Stimulated activated CD4-positive, alpha-beta T cell treated with anti-CD3 and anti-CD28 coated beads, Interleukin-2, amount 100 ng/mL, for 48 hours (primary cell): Measurements from ENCODE around the gene KLRC3.
"Not testable (repeated sequence)": the region's sequence is repeated elsewhere in the genome, so short reads cannot be mapped to it uniquely, and the experiment has no call there.

Experiments used
- DNase-seq, 2 donors: peaks; one replicate each; pipeline ENCODE4 v3.0.0-alpha.2; 2020

KLRC3 gene

DNA sequence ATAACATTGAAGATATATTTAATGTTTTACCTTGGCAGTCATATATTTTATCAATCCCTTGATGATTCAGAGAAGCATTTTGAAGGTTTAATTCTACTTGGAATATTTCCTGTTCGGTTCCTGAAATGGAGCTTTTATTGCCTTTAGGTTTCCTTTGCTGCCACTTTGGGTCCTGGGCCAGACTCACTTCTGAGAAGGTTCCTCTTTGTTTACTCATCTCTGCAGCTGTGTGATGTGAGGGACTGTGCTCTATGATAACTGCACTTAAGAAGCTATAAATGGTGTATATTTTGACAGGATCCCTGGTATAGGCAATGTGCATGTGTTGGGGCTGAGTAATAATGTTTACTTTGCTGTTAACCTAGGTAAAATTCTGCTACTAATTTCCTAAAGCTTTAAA is at the start of gene KLRC3:
Gene KLRC3 (minus strand): TSS at position 262 of the 400 bp plus-strand sequence. CDS start 45 bp downstream, at position 217.
- DNase-seq, result not testable (repeated sequence)

DNA sequence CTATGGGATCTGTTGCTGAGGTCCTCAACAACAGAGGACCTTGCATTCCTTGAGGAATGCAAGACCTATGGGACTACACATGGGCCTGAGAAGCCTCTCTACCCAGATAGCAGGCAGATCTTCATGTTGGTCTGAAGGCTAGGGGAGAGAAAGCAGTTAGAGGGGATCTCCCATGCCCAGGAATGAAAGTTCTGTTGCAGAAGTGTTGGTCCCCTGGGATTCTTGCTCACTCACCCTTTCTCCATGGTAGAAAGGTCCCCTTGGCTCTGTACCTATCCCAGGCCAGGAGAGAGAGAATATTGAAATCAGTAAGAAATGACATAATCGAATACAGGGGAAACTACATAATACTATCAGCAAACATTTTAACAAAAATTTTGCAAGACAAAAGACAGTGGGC is 49.3 kb upstream of the KLRC3 start:
- DNase-seq, result no peak

DNA sequence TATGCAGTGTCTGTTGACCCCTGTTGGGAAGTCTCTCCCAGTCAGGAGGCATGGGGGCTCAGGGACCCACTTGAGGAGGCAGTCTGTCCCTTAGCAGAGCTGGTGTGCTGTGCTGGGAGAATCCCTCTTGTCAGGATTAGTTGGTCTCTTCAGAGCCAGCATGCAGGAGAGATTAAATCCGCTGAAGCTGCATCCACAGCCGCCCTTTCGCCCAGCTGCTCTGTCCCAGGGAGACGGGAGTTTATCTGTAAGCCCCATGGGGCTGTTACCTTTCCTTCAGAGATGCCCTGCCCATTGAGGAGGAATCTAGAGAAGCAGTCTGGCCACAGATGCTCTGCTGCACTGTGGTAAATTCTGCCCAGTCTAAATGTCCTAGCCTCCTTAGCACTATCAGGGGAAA is 45.9 kb upstream of the KLRC3 start:
- no peak for DNase-seq

DNA sequence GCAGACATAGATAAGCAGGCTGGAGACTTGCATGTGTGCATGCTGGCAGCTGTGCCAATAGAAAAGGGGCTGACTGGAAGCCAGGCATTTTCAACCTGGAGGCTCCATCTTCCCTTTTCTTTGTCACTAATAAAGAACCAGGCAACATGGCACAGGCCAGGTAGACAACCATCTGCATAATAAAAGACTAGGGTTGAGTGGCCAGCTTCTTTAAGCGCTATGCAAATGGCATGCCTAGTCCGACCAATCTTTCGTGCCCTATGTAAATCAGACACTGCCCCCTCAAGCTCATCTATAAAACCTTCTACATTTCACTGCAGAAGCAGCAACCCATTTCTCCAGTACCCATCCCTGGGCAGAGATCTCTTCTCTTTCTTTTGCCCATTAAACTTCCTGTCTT is 37.4 kb upstream of the KLRC3 start:
- DNase-seq, result no peak

DNA sequence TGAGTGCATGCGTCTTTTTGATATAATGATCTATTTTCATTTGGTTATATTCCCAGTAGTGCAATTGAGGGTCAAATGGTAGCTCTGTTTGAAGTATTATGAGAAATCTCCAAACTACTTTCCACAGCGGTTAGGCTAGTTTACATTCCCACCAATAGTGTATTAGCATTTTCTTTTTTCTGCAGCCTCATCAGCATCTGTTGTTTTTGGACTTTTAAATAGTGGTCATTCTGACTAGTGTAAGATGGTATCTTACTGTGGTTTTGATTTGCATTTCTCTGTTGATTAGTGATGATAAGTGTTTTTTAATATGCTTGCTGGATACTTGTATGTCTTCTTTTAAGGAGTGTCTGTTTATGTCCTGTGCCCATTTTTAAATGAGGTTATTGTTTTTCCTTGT is 36.5 kb upstream of the KLRC3 start:
- no peak for DNase-seq

DNA sequence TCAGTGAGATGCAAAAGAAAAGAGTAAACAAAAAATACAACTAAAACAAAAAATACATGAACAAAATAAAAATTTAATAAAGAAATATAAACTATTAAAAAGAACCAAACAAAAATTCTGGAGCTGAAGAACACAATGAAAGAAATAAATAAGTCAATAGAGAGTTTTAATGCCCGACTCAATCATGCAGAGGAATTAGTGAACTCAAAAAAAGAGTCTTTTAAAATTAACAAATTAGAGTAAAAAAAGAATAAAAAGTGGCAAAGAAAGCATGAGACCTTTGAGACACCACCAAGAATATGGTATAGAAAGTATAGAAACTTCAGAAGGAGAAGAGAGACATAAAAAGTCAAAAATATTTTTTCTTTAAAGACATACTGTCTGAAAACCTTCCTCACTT is 35.4 kb upstream of the KLRC3 start:
- no peak for DNase-seq

DNA sequence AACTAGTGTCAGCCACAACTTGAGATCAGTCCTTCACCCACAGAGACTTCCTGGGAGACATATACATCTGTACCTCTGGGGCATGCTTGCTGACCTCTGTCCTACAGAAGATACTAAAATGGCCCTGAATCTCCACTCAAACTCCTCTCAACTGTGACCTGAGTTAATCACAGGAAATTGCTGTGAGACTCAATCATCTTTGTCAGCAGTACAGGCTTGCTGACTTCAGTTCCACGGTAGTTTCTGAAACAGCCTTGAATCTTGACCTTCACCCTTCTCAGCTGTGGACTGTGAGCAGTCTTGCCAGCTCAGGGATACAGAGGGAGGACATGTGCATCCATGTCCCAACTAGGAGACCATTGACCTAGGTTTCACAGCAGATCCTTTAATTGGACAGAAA is 34.1 kb upstream of the KLRC3 start:
- no peak for DNase-seq

DNA sequence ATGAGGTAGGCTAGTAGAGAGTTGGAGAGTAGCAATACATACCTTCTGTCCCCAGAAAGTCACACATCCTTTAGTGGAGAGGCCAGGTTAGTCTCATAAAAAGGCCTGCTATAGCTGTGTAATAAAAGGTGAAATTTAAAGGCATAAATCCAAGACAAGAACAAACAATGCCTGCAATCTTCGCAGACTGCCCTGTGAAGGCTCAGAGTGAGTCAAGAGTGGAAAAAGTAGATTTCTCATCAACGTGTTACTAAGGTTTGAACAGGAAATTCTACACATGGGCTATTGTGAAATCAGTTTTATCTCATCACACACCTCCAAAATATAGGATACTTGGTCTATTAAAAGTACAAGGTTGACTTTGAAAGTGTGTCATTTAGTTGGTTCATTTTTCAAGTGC is 32.8 kb upstream of the KLRC3 start, which contains the start of gene KLRC1:
Gene KLRC1 (minus strand): TSS at position 222 of the 400 bp plus-strand sequence. CDS start 2,221 bp downstream, outside the sequence.
- no peak for DNase-seq

DNA sequence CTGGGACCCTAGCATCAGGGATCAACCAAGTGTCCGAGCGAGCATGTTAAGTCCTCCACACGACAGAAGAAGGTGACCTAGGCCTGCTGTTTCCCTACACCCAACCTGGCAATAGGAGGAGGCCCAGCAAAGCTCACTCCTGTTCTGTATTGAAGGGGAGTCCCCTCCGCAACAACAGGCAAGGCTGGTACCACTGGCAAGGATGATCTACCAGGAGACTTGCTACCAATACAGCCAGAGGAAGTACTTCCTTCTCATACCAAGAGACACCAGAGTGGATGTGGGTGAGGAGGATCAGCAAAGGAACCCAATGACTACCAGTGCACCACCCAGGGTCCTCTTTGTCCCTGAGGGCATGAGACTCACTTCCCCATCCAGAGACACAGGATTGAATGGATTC is 27.8 kb upstream of the KLRC3 start:
- DNase-seq, result no peak

DNA sequence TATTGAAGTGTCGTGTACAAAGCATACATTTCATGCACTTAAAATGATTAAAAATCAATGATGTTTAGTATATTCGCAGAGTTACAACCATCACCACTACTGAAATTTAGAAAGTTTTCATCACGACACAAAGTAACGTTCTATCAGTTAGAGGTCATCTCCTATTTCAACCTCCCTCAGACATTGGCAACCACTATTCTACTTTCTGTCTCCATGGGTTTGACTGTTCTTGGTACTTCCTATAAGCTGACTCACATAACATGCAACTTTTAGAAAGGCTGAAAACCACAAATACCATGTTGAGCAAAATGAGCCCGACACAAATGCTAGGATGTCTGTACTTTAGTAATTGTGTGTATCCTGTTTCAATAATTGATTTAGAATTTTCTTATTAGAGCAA is 25.7 kb upstream of the KLRC3 start:
- DNase-seq, result not testable (repeated sequence)

DNA sequence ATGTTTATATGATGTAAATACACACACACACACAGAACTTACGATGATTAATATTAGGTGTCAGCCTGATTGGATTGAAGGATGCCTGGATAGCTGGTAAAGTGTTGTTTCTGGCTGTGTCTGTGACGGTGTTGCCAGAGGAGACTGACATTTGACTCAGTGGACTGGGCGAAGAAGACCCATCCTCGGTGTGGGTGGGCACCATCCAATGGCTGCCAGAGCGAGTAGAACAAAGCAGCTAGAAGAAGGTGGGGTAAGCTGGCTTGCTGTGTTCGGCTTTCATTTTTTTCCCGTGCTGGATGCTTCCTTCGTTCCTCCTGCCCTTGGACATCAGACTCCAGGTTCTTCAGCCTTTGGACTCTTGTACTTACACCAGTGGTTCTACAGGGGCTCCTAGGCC is 20.7 kb upstream of the KLRC3 start:
- not testable (repeated sequence) for DNase-seq

DNA sequence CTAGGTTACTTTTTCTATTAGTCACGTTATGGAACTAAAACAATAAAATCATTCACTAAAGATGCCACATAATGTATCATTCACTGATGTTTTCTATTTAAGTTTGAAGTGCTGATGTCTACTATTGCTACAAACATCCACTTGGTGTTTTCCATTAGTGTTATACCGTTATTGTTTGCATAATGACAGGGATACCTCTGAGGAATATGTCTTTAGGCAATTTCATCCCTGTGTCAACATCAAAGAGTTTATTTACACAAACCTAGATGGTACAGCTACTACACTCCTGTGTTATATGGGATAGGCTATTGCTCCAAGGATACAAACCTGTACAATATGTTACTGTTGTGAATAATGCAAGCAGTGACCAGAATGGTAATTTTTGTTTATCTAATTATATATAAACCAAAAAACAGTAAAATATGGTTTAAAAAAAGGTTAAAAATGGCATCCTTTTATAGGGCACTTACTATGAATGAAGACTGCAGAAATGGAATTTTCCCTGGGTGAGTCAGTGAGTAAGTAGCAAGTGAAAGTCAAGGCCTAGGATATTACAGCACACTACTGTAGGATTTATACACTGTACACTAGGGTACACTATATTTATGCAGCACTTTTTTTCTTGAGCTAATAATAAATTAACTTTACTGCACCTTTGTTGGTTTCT is 19.3 kb upstream of the KLRC3 start:
- DNase-seq, result not testable (repeated sequence)

DNA sequence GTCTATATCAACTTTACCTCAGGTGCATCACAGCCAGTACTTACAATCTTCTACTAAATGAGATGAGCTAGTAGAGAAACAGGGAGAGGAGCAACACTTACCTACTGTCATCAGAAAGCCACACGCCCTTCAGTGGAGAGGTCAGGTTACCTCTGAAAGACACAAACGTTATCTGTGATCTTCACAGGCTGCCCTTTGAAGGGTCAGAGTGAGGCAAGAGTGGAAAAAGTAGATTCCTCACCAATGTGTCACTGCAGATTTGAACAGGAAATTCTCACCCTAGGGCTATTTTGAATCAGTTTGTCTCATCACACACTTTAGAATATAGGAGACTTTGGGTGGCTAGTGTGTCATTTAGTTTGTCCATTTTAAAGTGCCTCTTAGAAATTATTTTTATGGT is 17.2 kb upstream of the KLRC3 start:
- DNase-seq, result not testable (repeated sequence)

DNA sequence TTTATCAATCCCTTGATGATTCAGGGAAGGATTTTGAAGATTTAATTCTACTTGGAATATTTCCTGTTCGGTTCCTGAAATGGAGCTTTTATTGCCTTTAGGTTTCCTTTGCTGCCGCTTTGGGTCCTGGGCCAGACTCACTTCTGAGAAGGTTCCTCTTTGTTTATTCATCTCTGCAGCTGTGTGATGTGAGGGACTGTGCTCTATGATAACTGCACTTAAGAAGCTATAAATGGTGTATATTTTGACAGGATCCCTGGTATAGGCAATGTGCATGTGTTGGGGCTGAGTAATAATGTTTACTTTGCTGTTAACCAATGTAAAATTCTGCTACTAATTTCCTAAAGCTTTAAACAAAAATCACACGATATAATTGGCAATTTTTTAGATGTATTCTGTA is 15.4 kb upstream of the KLRC3 start, which contains the start of gene KLRC2:
Gene KLRC2 (minus strand): TSS at position 195 of the 400 bp plus-strand sequence. CDS start 24 bp downstream, at position 171.
- DNase-seq, result not testable (repeated sequence)

DNA sequence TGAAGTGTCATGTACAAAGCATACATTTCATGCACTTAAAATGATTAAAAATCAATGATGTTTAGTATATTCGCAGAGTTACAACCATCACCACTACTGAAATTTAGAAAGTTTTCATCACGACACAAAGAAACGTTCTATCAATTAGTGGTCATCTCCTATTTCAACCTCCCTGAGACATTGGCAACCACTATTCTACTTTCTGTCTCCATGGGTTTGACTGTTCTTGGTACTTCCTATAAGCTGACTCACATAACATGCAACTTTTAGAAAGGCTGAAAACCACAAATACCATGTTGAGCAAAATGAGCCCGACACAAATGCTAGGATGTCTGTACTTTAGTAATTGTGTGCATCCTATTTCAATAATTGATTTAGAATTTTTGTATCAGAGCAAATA is 10.2 kb upstream of the KLRC3 start:
- not testable (repeated sequence) for DNase-seq

DNA sequence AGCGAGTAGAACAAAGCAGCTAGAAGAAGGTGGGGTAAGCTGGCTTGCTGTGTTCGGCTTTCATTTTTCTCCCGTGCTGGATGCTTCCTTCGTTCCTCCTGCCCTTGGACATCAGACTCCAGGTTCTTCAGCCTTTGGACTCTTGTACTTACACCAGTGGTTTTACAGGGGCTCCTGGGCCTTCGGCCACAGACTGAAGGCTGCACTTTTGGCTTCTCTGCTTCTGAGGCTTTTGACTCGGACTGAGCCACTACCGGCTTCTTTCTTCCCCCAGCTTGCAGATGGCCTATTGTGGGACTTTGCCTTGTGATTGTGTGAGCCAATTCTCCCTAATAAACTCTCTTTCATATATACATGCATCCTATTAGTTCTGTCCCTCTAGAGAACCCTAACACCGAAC is 5.5 kb upstream of the KLRC3 start:
- not testable (repeated sequence) for DNase-seq

DNA sequence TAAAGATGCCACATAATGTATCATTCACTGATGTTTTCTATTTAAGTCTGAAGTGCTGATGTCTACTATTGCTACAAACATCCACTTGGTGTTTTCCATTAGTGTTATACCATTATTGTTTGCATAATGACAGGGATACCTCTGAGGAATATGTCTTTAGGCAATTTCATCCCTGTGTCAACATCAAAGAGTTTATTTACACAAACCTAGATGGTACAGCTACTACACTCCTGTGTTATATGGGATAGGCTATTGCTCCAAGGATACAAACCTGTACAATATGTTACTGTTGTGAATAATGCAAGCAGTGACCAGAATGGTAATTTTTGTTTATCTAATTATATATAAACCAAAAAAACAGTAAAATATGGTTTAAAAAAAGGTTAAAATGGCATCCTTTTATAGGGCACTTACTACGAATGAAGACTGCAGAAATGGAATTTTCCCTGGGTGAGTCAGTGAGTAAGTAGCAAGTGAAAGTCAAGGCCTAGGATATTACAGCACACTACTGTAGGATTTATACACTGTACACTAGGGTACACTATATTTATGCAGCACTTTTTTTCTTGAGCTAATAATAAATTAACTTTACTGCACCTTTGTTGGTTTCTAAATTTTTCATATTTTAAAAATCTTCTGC is 4.0 kb upstream of the KLRC3 start:
- DNase-seq, result not testable (repeated sequence)

DNA sequence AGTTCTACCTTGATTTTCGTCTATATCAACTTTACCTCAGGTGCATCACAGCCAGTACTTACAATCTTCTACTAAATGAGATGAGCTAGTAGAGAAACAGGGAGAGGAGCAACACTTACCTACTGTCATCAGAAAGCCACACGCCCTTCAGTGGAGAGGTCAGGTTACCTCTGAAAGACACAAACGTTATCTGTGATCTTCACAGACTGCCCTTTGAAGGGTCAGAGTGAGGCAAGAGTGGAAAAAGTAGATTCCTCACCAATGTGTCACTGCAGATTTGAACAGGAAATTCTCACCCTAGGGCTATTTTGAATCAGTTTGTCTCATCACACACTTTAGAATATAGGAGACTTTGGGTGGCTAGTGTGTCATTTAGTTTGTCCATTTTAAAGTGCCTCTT is 1.8 kb upstream of the KLRC3 start:
- not testable (repeated sequence) for DNase-seq

DNA sequence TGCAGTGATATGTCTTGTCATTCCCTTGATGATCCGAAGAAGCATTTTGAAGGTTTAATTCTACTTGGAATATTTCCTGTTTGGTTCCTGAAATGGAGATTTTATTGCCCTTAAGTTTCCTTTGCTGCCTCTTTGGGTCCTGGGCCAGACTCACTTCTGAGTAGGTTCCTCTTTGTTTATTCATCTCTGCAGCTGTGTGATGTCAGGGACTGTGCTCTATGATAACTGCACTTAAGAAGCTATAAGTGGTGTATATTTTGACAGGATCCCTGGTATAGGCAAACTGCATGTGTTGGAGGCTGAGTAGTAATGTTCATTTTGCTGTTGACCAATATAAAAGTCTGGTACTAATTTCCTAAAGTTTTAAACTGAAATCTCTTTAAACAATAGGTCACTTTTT is 11.0 kb downstream of the KLRC3 start, which contains the start of gene KLRC4:
Gene KLRC4 (minus strand): TSS at position 366 of the 400 bp plus-strand sequence. CDS start 182 bp downstream, at position 184.
- DNase-seq, result no peak

DNA sequence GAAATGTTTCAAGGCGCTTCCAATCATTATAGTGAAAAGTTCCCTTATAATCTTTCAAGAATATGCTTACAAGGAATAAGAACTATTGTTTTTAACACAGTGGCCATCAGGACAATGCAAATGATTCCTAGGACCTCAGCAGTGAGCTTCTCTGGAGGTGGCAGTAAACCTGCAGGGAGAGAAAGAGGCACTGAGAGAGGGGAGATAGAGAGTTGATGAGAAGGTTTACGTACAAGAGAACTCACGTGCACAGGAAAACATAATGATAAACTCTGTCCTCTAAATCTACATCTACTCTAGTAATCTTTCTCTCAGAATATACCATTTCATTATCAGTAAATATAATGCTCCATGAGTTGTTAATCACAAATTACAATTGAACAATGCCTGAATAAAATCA is 11.6 kb downstream of the KLRC3 start:
- no peak for DNase-seq

DNA sequence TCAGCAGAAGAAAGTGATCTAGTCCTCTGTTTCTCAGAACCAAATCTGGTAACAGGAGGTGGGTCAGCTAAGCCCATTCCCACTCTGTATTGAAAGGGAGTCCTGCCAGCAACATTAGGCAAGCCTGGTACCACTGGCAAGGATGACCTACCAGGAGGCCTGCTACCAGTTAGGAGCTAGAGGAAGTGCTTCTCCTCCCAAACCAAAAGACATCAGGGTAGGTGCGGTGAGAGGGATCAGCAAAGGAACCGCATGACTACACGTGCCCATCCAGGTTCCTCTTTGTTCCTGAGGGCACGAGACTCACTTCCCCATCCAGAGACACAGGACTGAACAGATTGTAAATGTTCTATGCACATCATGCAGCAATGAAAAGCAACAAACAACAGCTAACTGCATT is 13.7 kb downstream of the KLRC3 start:
- DNase-seq, result no peak

DNA sequence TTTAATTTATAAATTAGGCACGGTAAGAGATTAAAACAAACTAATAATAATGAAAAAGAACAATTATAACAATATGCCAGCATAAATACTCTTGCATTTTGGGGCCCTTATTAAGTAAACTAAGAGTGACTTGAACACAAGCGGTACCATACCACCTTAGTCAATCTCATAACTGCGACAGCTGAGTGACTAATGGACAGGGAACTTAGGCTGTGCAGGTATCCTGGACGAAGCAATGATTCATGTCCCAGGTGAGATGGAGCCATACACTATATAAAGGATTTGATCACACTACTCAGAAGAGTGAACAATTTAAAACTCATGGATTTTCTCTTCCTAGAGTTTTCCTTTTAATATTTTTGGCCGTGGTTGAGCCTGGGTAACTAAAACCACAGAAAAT is 15.1 kb downstream of the KLRC3 start:
- no peak for DNase-seq

DNA sequence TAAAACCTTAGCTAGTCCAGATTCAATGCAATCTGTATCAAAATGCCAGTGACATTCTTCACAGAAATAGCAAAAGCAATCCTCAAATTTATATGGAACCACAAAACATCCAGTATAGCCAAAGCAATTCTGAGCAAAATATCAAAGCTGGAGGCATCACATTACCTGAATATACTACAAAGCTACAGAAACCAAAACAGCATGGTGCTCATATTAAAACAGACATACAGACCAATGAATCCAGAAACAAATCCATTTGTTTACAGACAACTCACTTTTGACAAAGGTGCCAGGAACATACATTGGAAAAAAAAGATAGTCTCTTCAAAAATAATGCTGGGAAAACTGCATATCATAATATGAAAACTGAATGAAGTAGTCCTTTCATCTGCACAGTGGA is 15.6 kb downstream of the KLRC3 start:
- DNase-seq, result no peak

DNA sequence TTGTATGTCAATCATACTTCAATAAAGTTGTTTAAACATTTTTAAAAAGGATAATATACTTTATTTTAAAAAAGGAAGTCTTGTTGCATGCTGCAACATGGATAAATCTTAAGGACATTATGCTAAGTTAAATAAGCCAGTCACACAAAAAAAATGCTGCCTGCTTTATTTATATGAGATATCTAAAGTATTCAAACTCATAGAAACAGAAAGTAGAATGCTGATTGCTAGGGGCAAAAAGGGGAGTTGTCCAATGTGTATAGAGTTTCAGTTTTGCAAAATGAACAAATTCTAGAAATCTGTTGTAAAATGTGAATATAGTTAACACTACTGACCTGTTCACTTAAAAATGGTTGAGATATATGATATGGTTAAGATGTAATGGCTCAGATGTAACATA is 19.6 kb downstream of the KLRC3 start:
- no peak for DNase-seq
